SK-N-SH (cell line): ENCODE data around the gene LYSMD4. TPM values are rescaled to one million over a fixed set of nuclear protein-coding genes. Genes with fewer than 3 reads are reported as not detected.

Experiments used
- CTCF ChIA-PET: fragments of 300-600, 350-600 bp; formaldehyde crosslinking; extraction: SDS; loops from one replicate; lab custom pipeline; 2021; lab: Yijun Ruan, JAX
- POLR2A ChIA-PET: fragments of 350-600 bp; sonication (Branson Sonifier 250); formaldehyde crosslinking; extraction: SDS; loops from one replicate; lab custom pipeline; 2020; ENCODE audit warnings: antibody characterized with exemption, inconsistent platforms; lab: Yijun Ruan, JAX
- DNase-seq: peaks from one replicate; pipeline ENCODE4 v3.0.0; 2012
- H2AFZ ChIP-seq: fragments of 200-600 bp; sonication (generic); 2 replicates; pipeline ENCODE4 v1.8.1; 2016; ENCODE audit warnings: antibody characterized with exemption, mild to moderate bottlenecking, low read depth
- H3F3A ChIP-seq: fragments of 200-600 bp; sonication (generic); replicated peaks from 2 replicates; pipeline ENCODE3; 2016; ENCODE audit warnings: antibody characterized with exemption, mild to moderate bottlenecking; ENCODE audit not compliant: insufficient read depth
- H3K27ac ChIP-seq, 2 experiments: fragments of 200-500 bp in 1 of 2; fragments of 200-600 bp in 1 of 2; sonication (Bioruptor generic) in 1 of 2; sonication (generic), shearing (Covaris generic) in 1 of 2; 2 replicates each; pipeline versions ENCODE4 v1.5.1 to v1.6.1; 2014 to 2016; ENCODE audit warnings: low read depth in 2 of 2, inconsistent platforms in 1 of 2, low read length in 1 of 2, mild to moderate bottlenecking in 1 of 2, mixed read lengths in 1 of 2
- H3K27me3 ChIP-seq: fragments of 200-600 bp; sonication (generic), shearing (Covaris generic); 2 replicates; pipeline ENCODE4 v1.6.1; 2016; ENCODE audit warnings: mixed run types; ENCODE audit not compliant: insufficient read depth
- H3K36me3 ChIP-seq, 2 experiments: fragments of 200-500 bp in 1 of 2; fragments of 200-600 bp in 1 of 2; sonication (Bioruptor generic) in 1 of 2; sonication (generic) in 1 of 2; replicated peaks in 1 of 2; 2 replicates each; pipeline versions ENCODE3 to v1.5.1; 2014 to 2016; ENCODE audit warnings: low read length in 1 of 2, mild to moderate bottlenecking in 1 of 2; ENCODE audit not compliant: insufficient read depth in 2 of 2, control insufficient read depth in 1 of 2
- H3K4me1 ChIP-seq, 2 experiments: fragments of 200-500 bp in 1 of 2; fragments of 200-600 bp in 1 of 2; sonication (Bioruptor generic) in 1 of 2; sonication (generic), shearing (Covaris generic) in 1 of 2; 2 replicates each; pipeline versions ENCODE4 v1.5.1 to v1.6.1; 2014 to 2016; ENCODE audit warnings: low read depth in 1 of 2, low read length in 1 of 2, mixed run types in 1 of 2; ENCODE audit not compliant: insufficient read depth in 2 of 2, control insufficient read depth in 1 of 2
- H3K4me2 ChIP-seq: fragments of 200-600 bp; sonication (generic), shearing (Covaris generic); 2 replicates; pipeline ENCODE4 v1.6.1; 2017; ENCODE audit warnings: mixed run types
- H3K4me3 ChIP-seq, 2 experiments: fragments of 200-500 bp in 1 of 2; fragments of 200-600 bp in 1 of 2; sonication (Bioruptor generic) in 1 of 2; sonication (generic), shearing (Covaris generic) in 1 of 2; 2 replicates each; pipeline versions ENCODE4 v1.5.1 to v1.8.1; 2014 to 2016; ENCODE audit warnings: low read depth in 2 of 2, inconsistent platforms in 1 of 2, low read length in 1 of 2, mild to moderate bottlenecking in 1 of 2, mixed read lengths in 1 of 2, moderate library complexity in 1 of 2
- H3K79me2 ChIP-seq: fragments of 200-600 bp; sonication (generic); 2 replicates; pipeline ENCODE4 v1.8.1; 2017; ENCODE audit warnings: mild to moderate bottlenecking; ENCODE audit not compliant: insufficient read depth
- H3K9ac ChIP-seq: fragments of 200-600 bp; sonication (generic); 2 replicates; pipeline ENCODE4 v1.6.1; 2017; ENCODE audit warnings: mixed run types
- H3K9me2 ChIP-seq: fragments of 200-600 bp; sonication (generic); 2 replicates; pipeline ENCODE4 v1.6.1; 2017; ENCODE audit warnings: mixed run types
- H3K9me3 ChIP-seq: fragments of 200-600 bp; sonication (generic); 2 replicates; pipeline ENCODE4 v1.6.1; 2017; ENCODE audit warnings: mixed run types, mild to moderate bottlenecking, moderate library complexity
- H4K20me1 ChIP-seq: fragments of 200-600 bp; sonication (generic); 2 replicates; pipeline ENCODE4 v1.6.1; 2017; ENCODE audit warnings: mild to moderate bottlenecking, mixed run types; ENCODE audit not compliant: insufficient read depth
- FOXJ3 ChIP-seq: sonication (generic); formaldehyde crosslinking; IDR thresholded peaks from 2 replicates; pipeline ENCODE4 v1.5.1; 2020; ENCODE audit warnings: mild to moderate bottlenecking, missing genetic modification reagents
- MEF2A ChIP-seq: IDR thresholded peaks from 2 replicates; pipeline ENCODE4 v1.4.0; 2012; ENCODE audit warnings: low read depth, borderline replicate concordance
- POLR2AphosphoS5 ChIP-seq: IDR thresholded peaks from 2 replicates; pipeline ENCODE4 v1.6.1; 2012; ENCODE audit warnings: low read depth, low read length
- RCOR1 ChIP-seq: fragments of 150-350 bp; IDR thresholded peaks from 2 replicates; pipeline ENCODE4 v1.6.1; 2017; ENCODE audit warnings: antibody characterized with exemption, low read length
- WGBS: methylation state at CpG from one replicate; pipeline ENCODE4 v1.1.6; 2017; ENCODE audit warnings: low lambda C conversion rate; 5-methylcytosine and 5-hydroxymethylcytosine counted together
- polyA plus RNA-seq, 3 experiments: library from polyadenylated mRNA; depleted of rRNA; stranded (reverse); fragments of >200 nt; gene quantifications; 2 replicates each; pipeline ENCODE4 v1.2.3, GENCODE V29; 2012
- TF ChIP-seq, protein P1 (sequence below): IDR thresholded peaks from 2 replicates; pipeline ENCODE4; 2012
- TF ChIP-seq, protein P2 (sequence below): fragments of 150-350 bp; IDR thresholded peaks from 2 replicates; pipeline ENCODE4 v1.6.1; 2017; ENCODE audit warnings: antibody characterized with exemption, low read length, low read depth, borderline replicate concordance

Gene LYSMD4
- polyA plus RNA-seq, 1 of the 3 experiments (the other 2 are of a cell fraction) = 6.1 TPM

DNA sequence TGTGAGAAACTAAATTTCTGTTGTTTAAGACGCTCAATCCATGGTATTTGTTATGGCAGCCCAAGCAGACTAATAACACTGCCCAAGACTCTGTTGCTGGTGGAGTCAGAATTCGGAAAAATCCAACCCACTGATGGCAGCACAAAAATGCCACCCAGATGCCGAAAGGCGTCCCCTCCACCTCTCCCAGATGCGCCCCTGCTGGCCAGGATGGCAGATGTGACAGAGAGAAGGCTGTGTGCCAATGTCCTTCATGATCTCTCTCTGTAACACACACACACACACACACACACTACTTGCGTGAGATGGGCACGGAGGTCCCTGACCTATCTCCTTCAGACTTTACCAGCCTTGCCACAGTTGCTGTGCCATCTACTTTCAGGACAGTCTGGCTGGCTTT, 10.9 kb upstream of the LYSMD4 start (continued):
- no peak for TF ChIP-seq FOXJ3
- TF ChIP-seq, protein P1, sequence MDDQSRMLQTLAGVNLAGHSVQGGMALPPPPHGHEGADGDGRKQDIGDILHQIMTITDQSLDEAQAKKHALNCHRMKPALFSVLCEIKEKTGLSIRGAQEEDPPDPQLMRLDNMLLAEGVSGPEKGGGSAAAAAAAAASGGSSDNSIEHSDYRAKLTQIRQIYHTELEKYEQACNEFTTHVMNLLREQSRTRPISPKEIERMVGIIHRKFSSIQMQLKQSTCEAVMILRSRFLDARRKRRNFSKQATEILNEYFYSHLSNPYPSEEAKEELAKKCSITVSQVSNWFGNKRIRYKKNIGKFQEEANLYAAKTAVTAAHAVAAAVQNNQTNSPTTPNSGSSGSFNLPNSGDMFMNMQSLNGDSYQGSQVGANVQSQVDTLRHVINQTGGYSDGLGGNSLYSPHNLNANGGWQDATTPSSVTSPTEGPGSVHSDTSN = no peak
- TF ChIP-seq MEF2A = no peak

DNA sequence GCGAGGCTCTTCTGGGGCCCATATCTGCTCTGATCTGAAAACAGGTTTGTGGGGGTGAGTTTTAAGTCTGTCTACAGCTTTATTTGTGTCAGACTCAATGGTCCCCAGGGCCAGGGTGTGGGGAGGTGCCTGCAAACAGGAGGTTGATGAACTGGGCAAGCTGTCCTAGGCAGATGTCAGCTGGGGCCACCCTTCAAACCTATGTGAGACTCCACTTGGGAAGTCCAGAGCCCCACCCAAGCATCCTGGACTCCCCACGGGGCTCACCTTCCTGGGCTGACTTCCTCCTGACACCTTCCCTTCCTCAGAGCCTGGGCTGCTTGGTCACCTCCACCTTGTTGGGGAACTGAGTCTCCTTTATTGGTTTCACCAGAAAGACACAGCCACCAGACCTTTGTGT, 8.6 kb upstream of the LYSMD4 start:
- H3K9ac ChIP-seq = no peak overlapping the region
- no peak overlapping the region for H3K4me3 ChIP-seq
- no peak overlapping the region for H2AFZ ChIP-seq
- no peaks in the 10 kb centered on the region for H3K79me2 ChIP-seq
- H3K27me3 ChIP-seq = no peaks in the 10 kb centered on the region
- H3K9me3 ChIP-seq = no peaks in the 10 kb centered on the region
- no peak for DNase-seq
- 52% methylated on average over 2 of the region's 2 CpGs for WGBS
- no peak overlapping the region for H3K4me2 ChIP-seq
- no peaks in the 10 kb centered on the region for H4K20me1 ChIP-seq
- ChIA-PET POLR2A (no interaction called here), CTCF (interaction anchor here (0.6 to 2.4 kb wide), 2 partner anchors 14 to 74 kb away, joined by 3 to 7 read pairs; no protein-coding TSS in a partner anchor)
- no peak overlapping the region for H3K27ac ChIP-seq
- no peaks in the 10 kb centered on the region for H3K36me3 ChIP-seq
- H3K4me1 ChIP-seq = no peaks in the 10 kb centered on the region
- TF ChIP-seq RCOR1 = no peak
- no peaks in the 10 kb centered on the region for H3K9me2 ChIP-seq
- no peaks in the 10 kb centered on the region for H3F3A ChIP-seq

DNA sequence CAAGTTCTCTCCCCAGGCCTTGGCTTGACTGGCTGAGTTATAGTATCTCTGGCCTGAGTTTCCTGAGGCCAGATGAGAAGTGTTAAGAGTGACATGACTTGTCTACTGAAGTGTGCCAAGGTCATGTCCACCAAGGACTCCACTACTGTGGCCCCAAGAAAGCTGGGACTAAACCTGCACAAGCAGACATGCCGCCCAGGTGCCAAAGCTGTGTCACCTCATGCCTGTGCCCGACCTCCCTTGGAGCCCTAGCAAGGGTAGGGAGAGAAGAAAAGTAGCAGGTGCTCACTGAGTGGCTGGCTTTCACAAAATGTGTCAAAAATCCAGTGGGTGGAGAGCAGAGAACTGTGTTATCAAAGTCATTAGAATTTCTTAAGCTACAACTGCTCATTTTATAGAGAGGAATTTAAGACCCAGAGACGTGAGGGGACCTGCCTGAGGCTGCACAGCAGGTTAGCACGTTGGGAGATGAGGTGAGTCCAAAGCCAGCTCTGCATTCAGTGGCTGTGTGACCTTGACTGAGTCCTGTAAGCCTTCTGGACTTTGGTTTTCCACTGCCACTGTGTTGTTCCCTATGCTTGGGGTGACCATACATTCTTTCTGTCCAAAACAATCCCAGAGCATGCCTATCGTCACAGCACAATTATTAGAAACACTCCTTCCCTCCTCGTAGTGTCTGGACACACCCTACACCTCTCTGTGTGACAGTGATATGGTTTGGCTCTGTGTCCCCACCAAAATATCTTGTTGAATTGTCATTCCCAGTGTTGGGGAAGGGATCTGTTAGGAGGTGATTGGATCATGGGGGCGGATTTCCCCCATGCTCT, 5.0 kb upstream of the LYSMD4 start:
- POLR2A ChIA-PET = no interaction called here
- WGBS = 48% methylated on average over 7 of the region's 7 CpGs
- CTCF ChIA-PET = interaction anchor here (1.5 to 1.6 kb wide), 2 partner anchors 16 to 18 kb away, joined by 3 to 5 read pairs; no protein-coding TSS in a partner anchor

More for the DNA sequence above, 5.0 kb upstream of the LYSMD4 start:
- no peaks in the 10 kb centered on the region for H4K20me1 ChIP-seq
- H3F3A ChIP-seq = no peaks in the 10 kb centered on the region
- H2AFZ ChIP-seq = no peak overlapping the region
- peaks cover 0 to 2% of the 10 kb centered on the region in 2 experiments; a peak in 1 of 4 replicates for H3K4me1 ChIP-seq
- no peak overlapping the region for H3K9ac ChIP-seq
- no peaks in the 10 kb centered on the region for H3K9me2 ChIP-seq
- H3K36me3 ChIP-seq = no peaks in the 10 kb centered on the region
- no peak for TF ChIP-seq POLR2AphosphoS5
- TF ChIP-seq, protein P2, sequence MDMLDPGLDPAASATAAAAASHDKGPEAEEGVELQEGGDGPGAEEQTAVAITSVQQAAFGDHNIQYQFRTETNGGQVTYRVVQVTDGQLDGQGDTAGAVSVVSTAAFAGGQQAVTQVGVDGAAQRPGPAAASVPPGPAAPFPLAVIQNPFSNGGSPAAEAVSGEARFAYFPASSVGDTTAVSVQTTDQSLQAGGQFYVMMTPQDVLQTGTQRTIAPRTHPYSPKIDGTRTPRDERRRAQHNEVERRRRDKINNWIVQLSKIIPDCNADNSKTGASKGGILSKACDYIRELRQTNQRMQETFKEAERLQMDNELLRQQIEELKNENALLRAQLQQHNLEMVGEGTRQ = no peak
- no peaks in the 10 kb centered on the region for H3K79me2 ChIP-seq
- H3K27ac ChIP-seq = no peak overlapping the region
- H3K4me2 ChIP-seq = no peak overlapping the region
- H3K9me3 ChIP-seq = no peaks in the 10 kb centered on the region
- DNase-seq = no peak
- H3K27me3 ChIP-seq = no peaks in the 10 kb centered on the region
- H3K4me3 ChIP-seq = no peak overlapping the region
